Measurements from ENCODE around the gene SIGLEC7. TPM values are rescaled to one million over a fixed set of nuclear protein-coding genes. Genes with fewer than 3 reads are reported as not detected.

Gene SIGLEC7
- polyA plus RNA-seq, 5 donors = 0.54 to 0.82 (median 0.66) TPM

Other genes with a start within 250 kb of the SIGLEC7 start
- gene KLK4, start 230.9 kb upstream of the SIGLEC7 start, polyA plus RNA-seq (ENCODE audit: insufficient read depth in 1 of 5, insufficient read length in 5 of 5, low replicate concordance in 1 of 5) = not detected
- under 1 TPM; 0.18 to 0.93 (median 0.56) TPM for gene KLK5, start 189.3 kb upstream of the SIGLEC7 start, polyA plus RNA-seq (ENCODE audit: insufficient read depth in 1 of 5, insufficient read length in 5 of 5, low replicate concordance in 1 of 5)
- gene KLK6, start 172.7 kb upstream of the SIGLEC7 start, polyA plus RNA-seq (ENCODE audit: insufficient read depth in 1 of 5, insufficient read length in 5 of 5, low replicate concordance in 1 of 5) = under 1 TPM in 4 of 5 donors, not detected in 1; 0.15 to 0.37 (median 0.32) TPM
- gene KLK7, start 158.4 kb upstream of the SIGLEC7 start, polyA plus RNA-seq (ENCODE audit: insufficient read depth in 1 of 5, insufficient read length in 5 of 5, low replicate concordance in 1 of 5) = under 1 TPM in 3 of 5 donors, not detected in 2; 0.12 to 0.31 (median 0.14) TPM
- gene KLK8, start 140.7 kb upstream of the SIGLEC7 start, polyA plus RNA-seq (ENCODE audit: insufficient read depth in 1 of 5, insufficient read length in 5 of 5, low replicate concordance in 1 of 5) = under 1 TPM in 1 of 5 donors, not detected in 4; 0.46 TPM
- gene KLK10, start 122.6 kb upstream of the SIGLEC7 start, polyA plus RNA-seq (ENCODE audit: insufficient read depth in 1 of 5, insufficient read length in 5 of 5, low replicate concordance in 1 of 5) = 1 to 10 TPM in 3 of 5 donors, under 1 TPM in 2; 0.48 to 1.2 (median 1.1) TPM
- gene KLK11, start 115.7 kb upstream of the SIGLEC7 start, polyA plus RNA-seq (ENCODE audit: insufficient read depth in 1 of 5, insufficient read length in 5 of 5, low replicate concordance in 1 of 5) = 1 to 10 TPM; 2.1 to 5.0 (median 3.6) TPM
- gene KLK12, start 107.3 kb upstream of the SIGLEC7 start, polyA plus RNA-seq (ENCODE audit: insufficient read depth in 1 of 5, insufficient read length in 5 of 5, low replicate concordance in 1 of 5) = under 1 TPM; 0.39 to 0.76 (median 0.59) TPM
- gene KLK13, start 77.2 kb upstream of the SIGLEC7 start, polyA plus RNA-seq (ENCODE audit: insufficient read depth in 1 of 5, insufficient read length in 5 of 5, low replicate concordance in 1 of 5) = under 1 TPM; 0.30 to 0.76 (median 0.38) TPM
- gene KLK14, start 59.4 kb upstream of the SIGLEC7 start, polyA plus RNA-seq (ENCODE audit: insufficient read depth in 1 of 5, insufficient read length in 5 of 5, low replicate concordance in 1 of 5) = under 1 TPM in 4 of 5 donors, not detected in 1; 0.13 to 0.31 (median 0.23) TPM
- gene CTU1, start 33.9 kb upstream of the SIGLEC7 start, polyA plus RNA-seq (ENCODE audit: insufficient read depth in 1 of 5, insufficient read length in 5 of 5, low replicate concordance in 1 of 5) = 1 to 10 TPM; 1.7 to 4.4 (median 2.2) TPM
- 1 to 10 TPM in 2 of 5 donors, under 1 TPM in 3; 0.64 to 1.3 (median 0.84) TPM for gene SIGLEC9, start 17.4 kb upstream of the SIGLEC7 start, polyA plus RNA-seq (ENCODE audit: insufficient read depth in 1 of 5, insufficient read length in 5 of 5, low replicate concordance in 1 of 5)
- 1 to 10 TPM; 2.5 to 4.2 (median 3.5) TPM for gene CD33, start 82.8 kb downstream of the SIGLEC7 start, polyA plus RNA-seq (ENCODE audit: insufficient read depth in 1 of 5, insufficient read length in 5 of 5, low replicate concordance in 1 of 5)
- not detected for gene SIGLECL1, start 108.8 kb downstream of the SIGLEC7 start, polyA plus RNA-seq (ENCODE audit: insufficient read depth in 1 of 5, insufficient read length in 5 of 5, low replicate concordance in 1 of 5)
- 1 to 10 TPM in 4 of 5 donors, under 1 TPM in 1; 0.63 to 2.5 (median 2.1) TPM for gene IGLON5, start 169.3 kb downstream of the SIGLEC7 start, polyA plus RNA-seq (ENCODE audit: insufficient read depth in 1 of 5, insufficient read length in 5 of 5, low replicate concordance in 1 of 5)
- gene VSIG10L, start 199.8 kb downstream of the SIGLEC7 start, polyA plus RNA-seq (ENCODE audit: insufficient read depth in 1 of 5, insufficient read length in 5 of 5, low replicate concordance in 1 of 5) = 1 to 10 TPM; 3.2 to 5.3 (median 3.8) TPM
- gene ETFB, start 224.1 kb downstream of the SIGLEC7 start, polyA plus RNA-seq (ENCODE audit: insufficient read depth in 1 of 5, insufficient read length in 5 of 5, low replicate concordance in 1 of 5) = 10 to 100 TPM; 37.7 to 56.2 (median 43.0) TPM
- gene CLDND2, start 226.7 kb downstream of the SIGLEC7 start, polyA plus RNA-seq (ENCODE audit: insufficient read depth in 1 of 5, insufficient read length in 5 of 5, low replicate concordance in 1 of 5) = 1 to 10 TPM in 4 of 5 donors, under 1 TPM in 1; 0.83 to 2.2 (median 1.6) TPM
- gene NKG7, start 230.4 kb downstream of the SIGLEC7 start, polyA plus RNA-seq (ENCODE audit: insufficient read depth in 1 of 5, insufficient read length in 5 of 5, low replicate concordance in 1 of 5) = 1 to 10 TPM; 3.2 to 8.0 (median 5.7) TPM
- not detected for gene LIM2, start 245.7 kb downstream of the SIGLEC7 start, polyA plus RNA-seq (ENCODE audit: insufficient read depth in 1 of 5, insufficient read length in 5 of 5, low replicate concordance in 1 of 5)
- gene C19orf84, start 248.3 kb downstream of the SIGLEC7 start, polyA plus RNA-seq (ENCODE audit: insufficient read depth in 1 of 5, insufficient read length in 5 of 5, low replicate concordance in 1 of 5) = under 1 TPM; 0.12 to 0.28 (median 0.23) TPM